K562 (cell line): ENCODE measurements around the gene LMBR1L. TPM values are rescaled to one million over a fixed set of nuclear protein-coding genes. Genes with fewer than 3 reads are reported as not detected.

Experiments
- BRF1 ChIP-seq: IDR thresholded peaks from 3 replicates; pipeline ENCODE4 v1.6.1; 2011; ENCODE audit warnings: borderline replicate concordance, mild to moderate bottlenecking; ENCODE audit not compliant: insufficient read length; ENCODE audit errors: extremely low read depth
- CREM ChIP-seq: IDR thresholded peaks from 2 replicates; pipeline ENCODE4 v1.6.1; 2014; ENCODE audit warnings: antibody characterized with exemption, low read depth
- ETV5 ChIP-seq: sonication (generic); formaldehyde crosslinking; IDR thresholded peaks from 2 replicates; pipeline ENCODE4 v1.4.0; 2020; ENCODE audit warnings: low read depth, mild to moderate bottlenecking, missing genetic modification reagents
- FOXJ3 ChIP-seq: sonication (generic); formaldehyde crosslinking; IDR thresholded peaks from 2 replicates; pipeline ENCODE4 v1.4.0; 2020; ENCODE audit warnings: mild to moderate bottlenecking, missing genetic modification reagents
- GTF2F1 ChIP-seq: IDR thresholded peaks from 2 replicates; pipeline ENCODE4 v1.6.1; 2011; ENCODE audit warnings: low read depth, low read length, improper control_type of control experiment
- NCOA1 ChIP-seq: fragments of 450-650 bp; IDR thresholded peaks from 2 replicates; pipeline ENCODE4 v1.6.1; 2016; ENCODE audit warnings: low read depth
- NR1H2 ChIP-seq: sonication (generic); formaldehyde crosslinking; IDR thresholded peaks from 2 replicates; pipeline ENCODE4 v1.4.0; 2020; ENCODE audit warnings: mild to moderate bottlenecking, missing genetic modification reagents
- POLR3G ChIP-seq: IDR thresholded peaks from 2 replicates; pipeline ENCODE4 v1.6.1; 2011; ENCODE audit not compliant: insufficient read length, insufficient replicate concordance; ENCODE audit errors: extremely low read depth
- RCOR1 ChIP-seq, 2 experiments: IDR thresholded peaks; 2 replicates each; pipeline ENCODE4 v1.6.1; 2012; ENCODE audit warnings: low read depth in 2 of 2, low read length in 2 of 2, borderline replicate concordance in 1 of 2, improper control_type of control experiment in 1 of 2
- SAP30 ChIP-seq: fragments of 200-600 bp; sonication (generic); IDR thresholded peaks from 2 replicates; pipeline ENCODE4 v1.6.1; 2012; ENCODE audit warnings: borderline replicate concordance, low read depth, mild to moderate bottlenecking, moderate library complexity, low read length, control low read depth, inconsistent platforms; ENCODE audit not compliant: insufficient read depth, poor library complexity, severe bottlenecking
- SIN3B ChIP-seq: fragments of 450-650 bp; IDR thresholded peaks from 2 replicates; pipeline ENCODE4 v1.6.1; 2017; ENCODE audit warnings: low read depth, mild to moderate bottlenecking, moderate library complexity
- SP1 ChIP-seq: sonication (generic); formaldehyde crosslinking; IDR thresholded peaks from 2 replicates; pipeline ENCODE4 v1.8.1; 2022; ENCODE audit warnings: mild to moderate bottlenecking, missing genetic modification reagents
- TBP ChIP-seq: optimal IDR thresholded peaks from 2 replicates; pipeline ENCODE3; 2011; ENCODE audit warnings: low read depth, low read length, improper control_type of control experiment
- ZEB2 ChIP-seq: fragments of 450-650 bp; IDR thresholded peaks from 2 replicates; pipeline ENCODE4 v1.6.1; 2016
- ZNF583 ChIP-seq: fragments of 250-450 bp; sonication (Bioruptor Pico); IDR thresholded peaks from 2 replicates; pipeline ENCODE4 v1.4.0; 2020
- ZNF699 ChIP-seq: fragments of 250-450 bp; sonication (Bioruptor Pico); IDR thresholded peaks from 2 replicates; pipeline ENCODE4 v1.8.0; 2021; ENCODE audit warnings: mild to moderate bottlenecking, moderate library complexity; ENCODE audit not compliant: insufficient replicate concordance
- ZSCAN32 ChIP-seq: fragments of 450-650 bp; formaldehyde crosslinking; IDR thresholded peaks from 2 replicates; pipeline ENCODE4 v1.4.0; 2020; ENCODE audit warnings: mild to moderate bottlenecking, moderate library complexity
- polyA plus RNA-seq, 8 experiments: library from polyadenylated mRNA; depleted of rRNA in 4 of 8; stranded (reverse) in 5 of 8; unstranded in 3 of 8; fragments of >200 nt; fragmentation: Nextera tagmentation in 2 of 8; fragmentation: Illumina TruSeq in 1 of 8; extraction: Ambion mirVana in 2 of 8; extraction: Trizol in 1 of 8; gene quantifications; 2 replicates each; pipeline versions ENCODE4 v1.2.1 to v1.2.3, GENCODE V29; 2011 to 2014; ENCODE audit warnings: inconsistent platforms in 1 of 8, missing spikeins in 1 of 8
- total RNA-seq, 7 experiments: library from RNA; depleted of rRNA in 6 of 7; stranded (reverse); fragments of >200 nt in 6 of 7; fragmentation: Illumina TruSeq in 2 of 7; extraction: Trizol in 2 of 7; gene quantifications; 2 replicates each; pipeline versions ENCODE4 v1.2.1 to v1.2.3, GENCODE V29; 2011 to 2021; ENCODE audit warnings: low replicate concordance in 1 of 7
- TF ChIP-seq, protein P1 (sequence below): fragments of 200-800 bp; sonication (Bioruptor generic); IDR thresholded peaks from 2 replicates; pipeline ENCODE4 v1.6.1; 2017; ENCODE audit warnings: missing genetic modification characterization, missing compliant biosample characterization
- TF ChIP-seq, protein P2 (sequence below): fragments of 250-450 bp; sonication (Bioruptor Pico); IDR thresholded peaks from 2 replicates; pipeline ENCODE4 v1.9.0; 2021; ENCODE audit warnings: mild to moderate bottlenecking
- TF ChIP-seq, protein P3 (sequence below): sonication (generic); formaldehyde crosslinking; IDR thresholded peaks from 2 replicates; pipeline ENCODE4 v1.5.0; 2020; ENCODE audit warnings: missing genetic modification reagents
- TF ChIP-seq, protein P4 (sequence below), 3 experiments: IDR thresholded peaks in 2 of 3; conservative IDR thresholded peaks in 1 of 3; 2 replicates each; pipeline ENCODE4 v1.5.1; 2011 to 2012; ENCODE audit warnings: low read length in 3 of 3, mild to moderate bottlenecking in 3 of 3, control low read depth in 2 of 3, improper control_type of control experiment in 1 of 3, inconsistent platforms in 1 of 3, low read depth in 1 of 3, mixed read lengths in 1 of 3, moderate library complexity in 1 of 3; ENCODE audit not compliant: insufficient read depth in 2 of 3
- TF ChIP-seq, protein P5 (sequence below), 2 experiments: fragments of 450-650 bp in 1 of 2; sonication (generic) in 1 of 2; formaldehyde crosslinking in 1 of 2; IDR thresholded peaks in 1 of 2; conservative IDR thresholded peaks in 1 of 2; 2 replicates each; pipeline versions ENCODE4 v1.6.1 to v1.8.1; 2016 to 2023; ENCODE audit warnings: mild to moderate bottlenecking in 2 of 2, moderate library complexity in 2 of 2, inconsistent platforms in 1 of 2, missing genetic modification reagents in 1 of 2

LMBR1L gene
- total and polyA plus RNA-seq, 9 of the 15 experiments (the other 6 are each of a cell fraction or from before 2014, with no cell fraction given) = 2.5 to 57.0 (median 31.1) TPM

DNA sequence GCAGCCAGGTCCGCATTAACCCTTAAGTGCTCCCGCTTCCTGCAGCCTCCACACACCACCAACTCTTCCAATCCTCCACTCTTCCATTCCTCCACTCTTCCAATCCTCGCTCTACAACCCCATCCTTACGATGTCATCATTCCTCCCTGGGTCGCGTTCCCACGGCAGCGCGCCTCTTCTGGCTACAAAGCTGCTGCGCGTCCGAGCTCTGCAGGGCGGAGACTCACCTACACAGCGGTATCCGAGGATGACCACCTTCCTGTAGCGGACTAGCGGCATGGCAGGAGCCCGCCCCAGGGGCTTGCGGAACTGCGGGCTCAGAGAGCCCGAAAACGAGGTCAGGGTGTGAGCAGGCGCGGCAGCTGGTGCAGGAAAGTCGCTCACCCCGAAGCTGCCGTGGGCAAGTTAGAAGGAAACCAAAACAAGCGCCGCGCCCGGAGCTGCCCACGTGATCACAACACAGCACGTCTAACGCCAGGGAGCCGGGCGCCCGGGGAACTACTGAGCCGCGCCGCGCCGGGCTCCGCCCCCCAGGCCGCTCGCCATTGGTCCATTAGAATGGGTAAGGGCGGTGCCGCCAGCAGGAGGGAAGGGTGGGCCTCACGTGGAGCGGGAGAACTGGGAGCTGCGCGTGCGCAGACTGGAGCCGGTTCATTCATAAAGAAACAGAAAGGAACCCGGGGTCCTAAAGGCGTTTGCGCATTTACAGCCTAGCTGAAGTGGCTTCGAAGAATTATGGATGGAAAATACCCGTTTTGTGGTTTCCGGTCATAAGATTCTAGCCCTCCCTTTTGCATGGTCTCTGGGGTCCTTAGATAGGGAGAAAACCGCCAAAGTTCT is 40.9 kb downstream of the LMBR1L start, which contains the start of gene RHEBL1 (continued):
- TF ChIP-seq, protein P1, sequence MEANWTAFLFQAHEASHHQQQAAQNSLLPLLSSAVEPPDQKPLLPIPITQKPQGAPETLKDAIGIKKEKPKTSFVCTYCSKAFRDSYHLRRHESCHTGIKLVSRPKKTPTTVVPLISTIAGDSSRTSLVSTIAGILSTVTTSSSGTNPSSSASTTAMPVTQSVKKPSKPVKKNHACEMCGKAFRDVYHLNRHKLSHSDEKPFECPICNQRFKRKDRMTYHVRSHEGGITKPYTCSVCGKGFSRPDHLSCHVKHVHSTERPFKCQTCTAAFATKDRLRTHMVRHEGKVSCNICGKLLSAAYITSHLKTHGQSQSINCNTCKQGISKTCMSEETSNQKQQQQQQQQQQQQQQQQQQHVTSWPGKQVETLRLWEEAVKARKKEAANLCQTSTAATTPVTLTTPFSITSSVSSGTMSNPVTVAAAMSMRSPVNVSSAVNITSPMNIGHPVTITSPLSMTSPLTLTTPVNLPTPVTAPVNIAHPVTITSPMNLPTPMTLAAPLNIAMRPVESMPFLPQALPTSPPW (CRISPR knock-in tag) = peak; percentile 65
- TF ChIP-seq, protein P2, sequence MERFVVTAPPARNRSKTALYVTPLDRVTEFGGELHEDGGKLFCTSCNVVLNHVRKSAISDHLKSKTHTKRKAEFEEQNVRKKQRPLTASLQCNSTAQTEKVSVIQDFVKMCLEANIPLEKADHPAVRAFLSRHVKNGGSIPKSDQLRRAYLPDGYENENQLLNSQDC (CRISPR knock-in tag) = no peak
- TF ChIP-seq ZNF699 (CRISPR knock-in tag) (no peak), RCOR1 (IDR thresholded peaks at IDR 0.05; ENCODE audit: borderline replicate concordance in 1 of 2, low read depth in 2 of 2, low read length in 2 of 2) (peak in 1 of 2 experiments; percentile 80; a peak in 3 of 4 replicates), SAP30 (peak; percentile 92), ZSCAN32 (CRISPR knock-in tag) (no peak), SP1 (peak; percentile 92), NCOA1 (no peak), POLR3G (no peak), NR1H2 (CRISPR knock-in tag) (no peak), CREM (peak; percentile 56), FOXJ3 (CRISPR knock-in tag) (no peak), GTF2F1 (no peak; the same call in 1 of the 2 replicates), ZEB2 (peak; percentile 91), SIN3B (peak; percentile 67; the same call in 1 of the 2 replicates), TBP (peak; percentile 60), BRF1 (no peak), ETV5 (CRISPR knock-in tag) (peak; percentile 56), ZNF583 (CRISPR knock-in tag) (no peak)
- TF ChIP-seq, protein P3, sequence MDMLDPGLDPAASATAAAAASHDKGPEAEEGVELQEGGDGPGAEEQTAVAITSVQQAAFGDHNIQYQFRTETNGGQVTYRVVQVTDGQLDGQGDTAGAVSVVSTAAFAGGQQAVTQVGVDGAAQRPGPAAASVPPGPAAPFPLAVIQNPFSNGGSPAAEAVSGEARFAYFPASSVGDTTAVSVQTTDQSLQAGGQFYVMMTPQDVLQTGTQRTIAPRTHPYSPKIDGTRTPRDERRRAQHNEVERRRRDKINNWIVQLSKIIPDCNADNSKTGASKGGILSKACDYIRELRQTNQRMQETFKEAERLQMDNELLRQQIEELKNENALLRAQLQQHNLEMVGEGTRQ = peak; percentile 97
- TF ChIP-seq, protein P4, sequence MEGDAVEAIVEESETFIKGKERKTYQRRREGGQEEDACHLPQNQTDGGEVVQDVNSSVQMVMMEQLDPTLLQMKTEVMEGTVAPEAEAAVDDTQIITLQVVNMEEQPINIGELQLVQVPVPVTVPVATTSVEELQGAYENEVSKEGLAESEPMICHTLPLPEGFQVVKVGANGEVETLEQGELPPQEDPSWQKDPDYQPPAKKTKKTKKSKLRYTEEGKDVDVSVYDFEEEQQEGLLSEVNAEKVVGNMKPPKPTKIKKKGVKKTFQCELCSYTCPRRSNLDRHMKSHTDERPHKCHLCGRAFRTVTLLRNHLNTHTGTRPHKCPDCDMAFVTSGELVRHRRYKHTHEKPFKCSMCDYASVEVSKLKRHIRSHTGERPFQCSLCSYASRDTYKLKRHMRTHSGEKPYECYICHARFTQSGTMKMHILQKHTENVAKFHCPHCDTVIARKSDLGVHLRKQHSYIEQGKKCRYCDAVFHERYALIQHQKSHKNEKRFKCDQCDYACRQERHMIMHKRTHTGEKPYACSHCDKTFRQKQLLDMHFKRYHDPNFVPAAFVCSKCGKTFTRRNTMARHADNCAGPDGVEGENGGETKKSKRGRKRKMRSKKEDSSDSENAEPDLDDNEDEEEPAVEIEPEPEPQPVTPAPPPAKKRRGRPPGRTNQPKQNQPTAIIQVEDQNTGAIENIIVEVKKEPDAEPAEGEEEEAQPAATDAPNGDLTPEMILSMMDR (IDR thresholded peaks at IDR 0.05 in 2 of 3, conservative IDR thresholded peaks at IDR 0.05 in 1 of 3; ENCODE audit: insufficient read depth in 2 of 3, low read depth in 1 of 3, low read length in 3 of 3) = peak; percentile 43 to 58 (median 57)
- TF ChIP-seq, protein P5, sequence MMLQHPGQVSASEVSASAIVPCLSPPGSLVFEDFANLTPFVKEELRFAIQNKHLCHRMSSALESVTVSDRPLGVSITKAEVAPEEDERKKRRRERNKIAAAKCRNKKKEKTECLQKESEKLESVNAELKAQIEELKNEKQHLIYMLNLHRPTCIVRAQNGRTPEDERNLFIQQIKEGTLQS (IDR thresholded peaks at IDR 0.05) = peak; percentile 88
- TF ChIP-seq, protein P5 (CRISPR knock-in tag; conservative IDR thresholded peaks at IDR 0.05) = peak; percentile 48; the same call in 1 of the 2 replicates
